SK-N-SH (cell line): ENCODE data around the gene WLS.

Source experiments
- CTCF ChIP-seq: fragments of 200-600 bp; sonication (generic); IDR thresholded peaks from 2 replicates; pipeline ENCODE4 v1.6.1; 2017; ENCODE audit warnings: antibody characterized with exemption, mild to moderate bottlenecking, moderate library complexity
- MAX ChIP-seq: IDR thresholded peaks from 2 replicates; pipeline ENCODE4 v1.4.0; 2012; ENCODE audit warnings: low read depth
- MXI1 ChIP-seq: IDR thresholded peaks from 2 replicates; pipeline ENCODE4 v1.6.1; 2012; ENCODE audit warnings: mild to moderate bottlenecking, low read depth, low read length, improper control_type of control experiment
- TAF1 ChIP-seq: IDR thresholded peaks from 2 replicates; pipeline ENCODE4 v1.6.1; 2012; ENCODE audit warnings: low read depth, mild to moderate bottlenecking, low read length, moderate library complexity, borderline replicate concordance
- ZBTB33 ChIP-seq: IDR thresholded peaks from 2 replicates; pipeline ENCODE4 v1.4.0; 2012; ENCODE audit warnings: low read depth, borderline replicate concordance

GRCh38 chr1:68162761-68163160, 69.6 kb downstream of the WLS start:
- TF ChIP-seq ZBTB33 (no peak), MXI1 (no peak), MAX (no peak), TAF1 (no peak), CTCF (peak; percentile 40)
